Muscle layer of duodenum (tissue), 2 donors: ENCODE data around the gene ABCA10.

Experiments
- H3K27ac ChIP-seq: one replicate; pipeline ENCODE4 v1.7.0; 2013; ENCODE audit warnings: mild to moderate bottlenecking, low read length
- H3K27me3 ChIP-seq: one replicate; pipeline ENCODE4 v1.7.0; 2013; ENCODE audit warnings: low read depth, mild to moderate bottlenecking, control low read depth, low read length
- H3K36me3 ChIP-seq, 2 donors: one replicate each; pipeline ENCODE4 v1.7.0; 2013; ENCODE audit warnings: low read length in 2 of 2, control low read depth in 1 of 2, mild to moderate bottlenecking in 1 of 2; ENCODE audit not compliant: insufficient read depth in 2 of 2, control insufficient read depth in 1 of 2
- H3K4me1 ChIP-seq, 2 donors: one replicate each; pipeline ENCODE4 v1.7.0; 2013; ENCODE audit warnings: low read length in 2 of 2, mild to moderate bottlenecking in 2 of 2, control low read depth in 1 of 2, moderate library complexity in 1 of 2; ENCODE audit not compliant: insufficient read depth in 2 of 2, control insufficient read depth in 1 of 2
- H3K4me3 ChIP-seq, 2 donors: one replicate each; pipeline ENCODE4 v1.7.0; 2013; ENCODE audit warnings: low read length in 2 of 2, low read depth in 1 of 2, mild to moderate bottlenecking in 1 of 2
- H3K9me3 ChIP-seq, 2 donors: one replicate each; pipeline ENCODE4 v1.7.0; 2013; ENCODE audit warnings: low read length in 2 of 2, control low read depth in 1 of 2, mild to moderate bottlenecking in 1 of 2; ENCODE audit not compliant: control insufficient read depth in 1 of 2
- donor health status: healthy.

ABCA10 gene

DNA sequence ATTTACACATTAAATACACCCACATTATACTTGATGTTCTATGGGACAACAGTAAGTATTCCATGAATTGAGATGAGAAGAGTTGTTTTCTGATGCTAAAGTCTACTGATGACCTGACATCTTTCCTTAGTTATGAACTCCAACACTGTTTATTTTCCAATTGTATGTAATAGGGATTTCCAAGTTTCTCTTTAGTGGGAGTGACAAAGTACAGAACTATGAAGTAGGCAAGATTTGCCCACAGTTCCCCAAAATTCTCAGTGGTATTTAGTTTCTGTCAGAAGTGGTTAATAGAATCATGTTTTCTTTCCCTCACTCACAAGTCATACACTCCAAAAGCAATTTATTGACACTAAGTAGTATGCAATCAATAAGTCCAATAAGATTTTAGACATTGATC lies 64.4 kb downstream of the ABCA10 start:
- no peak overlapping the region for H3K4me3 ChIP-seq
- H3K36me3 ChIP-seq = no peaks in the 10 kb centered on the region
- H3K4me1 ChIP-seq = no peaks in the 10 kb centered on the region
- no peaks in the 10 kb centered on the region for H3K9me3 ChIP-seq
- no peak overlapping the region for H3K27ac ChIP-seq
- H3K27me3 ChIP-seq = no peaks in the 10 kb centered on the region

DNA sequence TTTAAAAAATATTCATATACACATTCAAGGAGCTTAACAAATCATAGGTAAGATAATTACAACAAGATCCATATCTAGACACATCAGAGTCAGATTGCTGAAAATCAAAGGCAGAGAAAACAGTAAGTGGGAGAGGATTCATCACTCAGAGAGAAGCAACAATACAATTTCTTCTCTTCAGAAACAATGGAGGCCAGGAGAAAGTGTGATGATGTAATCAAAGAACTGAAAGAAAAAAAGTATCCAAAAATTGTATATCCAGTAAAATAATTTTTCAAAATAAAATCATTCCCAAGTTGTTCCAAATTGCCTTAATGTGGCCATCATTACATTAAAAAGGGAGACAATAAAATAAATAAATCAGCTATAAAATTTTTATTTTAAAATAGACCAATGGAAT lies 69.2 kb downstream of the ABCA10 start:
- no peaks in the 10 kb centered on the region for H3K4me1 ChIP-seq
- H3K36me3 ChIP-seq = no peaks in the 10 kb centered on the region
- no peak overlapping the region for H3K4me3 ChIP-seq
- no peaks in the 10 kb centered on the region for H3K27me3 ChIP-seq
- H3K9me3 ChIP-seq = no peaks in the 10 kb centered on the region
- no peak overlapping the region for H3K27ac ChIP-seq

DNA sequence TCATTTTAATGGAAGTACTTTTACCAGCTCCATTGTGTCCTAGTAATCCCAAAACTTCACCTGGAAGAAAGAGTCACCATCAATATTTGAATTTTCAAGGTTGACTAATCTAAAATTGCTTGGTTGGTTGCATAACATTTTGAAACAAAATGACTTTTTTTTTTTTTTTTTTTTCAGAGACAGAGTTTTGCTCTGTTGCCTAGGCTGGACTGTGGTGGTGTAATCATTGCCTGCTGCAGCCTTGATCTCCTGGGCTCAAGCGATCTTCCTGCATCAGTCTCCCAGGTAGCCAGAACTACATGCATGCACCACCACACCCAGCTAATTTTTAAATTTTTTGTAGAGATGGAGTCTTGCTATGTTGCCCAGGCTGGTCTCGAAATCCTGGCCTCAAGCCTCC lies 74.4 kb downstream of the ABCA10 start:
- Histone ChIP-seq H3K4me3 (no peak overlapping the region), H3K36me3 (peaks cover 3 to 5% of the 10 kb centered on the region in 2 donors), H3K27me3 (no peaks in the 10 kb centered on the region), H3K27ac (no peak overlapping the region), H3K9me3 (no peaks in the 10 kb centered on the region), H3K4me1 (no peaks in the 10 kb centered on the region)

DNA sequence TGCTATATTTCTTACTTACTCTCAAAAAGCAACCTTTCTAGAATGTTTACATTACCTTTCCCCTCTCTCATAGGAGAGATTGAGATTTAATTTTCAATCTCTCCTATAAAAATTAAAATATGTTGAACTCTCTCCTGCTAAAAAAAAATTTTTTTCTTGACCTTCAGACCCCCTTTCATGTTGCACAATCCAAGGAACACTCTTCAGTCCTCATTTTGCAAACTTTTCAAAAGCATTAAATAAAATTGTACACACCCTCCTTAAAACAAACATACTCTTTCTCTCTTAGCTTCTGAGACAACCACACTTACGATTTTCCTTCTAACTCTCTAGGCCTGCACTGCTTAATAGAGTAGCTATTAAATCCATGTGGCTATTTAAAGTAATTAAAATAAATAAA lies 78.3 kb downstream of the ABCA10 start:
- H3K9me3 ChIP-seq = no peaks in the 10 kb centered on the region
- H3K27ac ChIP-seq = no peak overlapping the region
- H3K4me1 ChIP-seq = no peaks in the 10 kb centered on the region
- H3K36me3 ChIP-seq = peaks cover 4 to 5% of the 10 kb centered on the region in 2 donors
- no peak overlapping the region for H3K4me3 ChIP-seq
- H3K27me3 ChIP-seq = no peaks in the 10 kb centered on the region

DNA sequence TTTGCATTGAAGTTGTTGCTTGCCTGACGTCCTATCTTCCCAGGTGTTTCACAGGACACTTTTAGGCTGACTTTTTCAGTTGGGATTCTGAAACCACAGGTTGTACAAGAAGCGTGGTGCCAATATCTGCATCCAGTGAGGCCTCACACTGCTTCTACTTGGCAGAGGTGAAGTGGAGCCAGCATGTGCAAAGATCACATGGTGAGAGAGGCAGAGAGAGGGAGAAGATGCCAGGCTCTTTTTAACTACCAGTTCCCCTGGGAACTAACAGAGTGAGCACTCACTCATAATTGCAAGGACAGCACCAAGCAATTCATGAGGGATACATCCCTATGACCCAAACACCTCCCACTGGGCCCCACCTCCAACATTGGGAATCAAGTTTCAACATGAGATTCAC lies 81.2 kb downstream of the ABCA10 start:
- peaks cover 0 to 4% of the 10 kb centered on the region in 2 donors for H3K36me3 ChIP-seq
- H3K4me3 ChIP-seq = no peak overlapping the region
- H3K27ac ChIP-seq = no peak overlapping the region
- no peaks in the 10 kb centered on the region for H3K4me1 ChIP-seq
- no peaks in the 10 kb centered on the region for H3K27me3 ChIP-seq
- H3K9me3 ChIP-seq = no peaks in the 10 kb centered on the region

DNA sequence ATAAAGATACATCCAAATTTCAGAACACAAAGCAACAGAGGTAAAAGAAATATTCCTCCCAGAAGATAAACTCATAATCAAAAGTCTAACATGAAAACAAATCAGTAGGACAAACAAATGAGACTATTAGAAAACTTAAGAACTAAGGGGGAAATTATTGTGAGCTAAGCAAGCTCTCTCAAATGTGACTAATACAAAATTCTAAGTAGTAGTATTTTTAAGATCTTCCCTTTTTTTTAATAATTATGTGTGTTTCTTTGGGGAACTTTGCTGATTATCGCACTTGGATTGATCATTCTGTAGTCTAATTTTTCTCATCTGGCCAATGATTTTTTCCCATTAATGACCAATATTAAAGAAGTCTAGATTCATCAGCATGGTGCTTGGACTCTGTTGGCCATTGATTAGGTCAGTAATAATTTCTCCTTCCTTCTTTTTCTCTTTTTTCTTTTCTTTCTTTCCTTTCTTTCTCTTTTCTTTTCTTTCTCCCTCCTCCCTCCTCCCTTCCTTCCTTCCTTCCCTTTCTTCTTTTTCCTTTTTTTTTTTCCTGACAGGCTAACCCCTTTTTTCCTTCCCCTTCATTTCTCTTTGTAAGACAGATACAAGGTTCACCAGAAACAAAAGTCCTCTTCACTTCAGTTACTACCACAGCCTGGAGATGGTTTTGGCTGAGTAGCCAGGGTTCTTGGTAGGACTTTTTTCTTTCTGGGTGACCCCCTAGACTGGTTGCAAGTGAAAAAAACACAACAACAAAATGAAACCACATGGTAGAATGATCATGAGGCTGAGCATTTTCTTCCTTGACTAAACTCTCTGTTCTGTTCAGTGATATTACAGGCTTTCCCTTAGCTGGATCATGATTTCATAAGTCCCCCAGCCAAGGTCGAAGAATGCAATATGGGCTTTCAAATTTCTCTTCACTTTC lies 84.0 kb downstream of the ABCA10 start:
- H3K9me3 ChIP-seq = no peaks in the 10 kb centered on the region
- H3K27me3 ChIP-seq = no peaks in the 10 kb centered on the region
- peaks cover 0 to 4% of the 10 kb centered on the region in 2 donors for H3K36me3 ChIP-seq
- H3K4me1 ChIP-seq = no peaks in the 10 kb centered on the region
- no peak overlapping the region for H3K27ac ChIP-seq
- H3K4me3 ChIP-seq = no peak overlapping the region

DNA sequence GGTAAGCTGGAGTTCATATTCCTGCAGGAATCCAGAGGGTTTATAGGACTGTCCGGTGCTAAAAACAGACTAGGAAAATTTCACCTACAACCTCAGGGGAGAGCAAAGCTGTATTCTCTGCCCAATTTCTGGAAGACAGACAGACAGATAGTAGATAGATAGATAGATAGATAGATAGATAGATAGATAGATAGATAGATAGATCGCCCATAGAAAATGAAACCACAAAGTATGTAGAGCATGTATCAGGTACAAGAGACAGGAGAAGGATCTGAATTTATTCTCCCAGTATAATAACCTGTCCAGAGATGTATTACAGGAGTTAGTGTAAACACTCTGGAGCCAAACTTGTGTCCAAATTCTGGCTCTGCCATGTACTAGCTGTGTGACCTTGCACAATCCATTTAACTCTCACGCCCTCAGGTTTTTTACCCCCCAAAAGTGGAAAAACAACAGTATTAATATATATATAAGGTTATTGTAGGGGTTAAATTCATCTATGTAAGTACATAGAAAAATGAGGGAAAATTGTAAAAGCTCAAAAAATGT lies 84.9 kb downstream of the ABCA10 start:
- no peaks in the 10 kb centered on the region for H3K4me1 ChIP-seq
- H3K36me3 ChIP-seq = no peaks in the 10 kb centered on the region
- H3K4me3 ChIP-seq = no peak overlapping the region
- H3K9me3 ChIP-seq = no peaks in the 10 kb centered on the region
- peak overlapping the region; percentile 20 for H3K27ac ChIP-seq
- H3K27me3 ChIP-seq = no peaks in the 10 kb centered on the region

DNA sequence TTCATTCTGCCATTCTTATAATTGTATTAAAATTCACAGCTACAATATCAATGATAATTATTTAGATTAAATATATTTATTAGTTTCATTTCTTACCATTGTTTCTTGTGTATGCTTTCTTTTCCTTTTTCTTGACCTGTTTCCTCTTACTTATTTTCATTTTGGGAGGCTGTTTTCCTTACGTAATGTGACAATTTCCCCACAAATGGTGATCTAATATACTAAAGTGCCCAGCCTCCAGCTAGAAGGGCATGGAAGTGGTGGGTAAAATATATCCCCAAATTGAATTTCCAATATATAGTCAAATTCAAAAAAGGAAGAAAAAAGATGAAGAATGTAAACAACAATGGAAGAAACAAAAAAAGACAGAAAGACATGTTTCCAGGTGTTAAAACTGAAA lies 85.5 kb downstream of the ABCA10 start:
- no peaks in the 10 kb centered on the region for H3K9me3 ChIP-seq
- no peak overlapping the region for H3K4me3 ChIP-seq
- H3K27ac ChIP-seq = no peak overlapping the region
- no peaks in the 10 kb centered on the region for H3K4me1 ChIP-seq
- H3K27me3 ChIP-seq = no peaks in the 10 kb centered on the region
- H3K36me3 ChIP-seq = peaks cover 0 to under 1% of the 10 kb centered on the region in 2 donors

DNA sequence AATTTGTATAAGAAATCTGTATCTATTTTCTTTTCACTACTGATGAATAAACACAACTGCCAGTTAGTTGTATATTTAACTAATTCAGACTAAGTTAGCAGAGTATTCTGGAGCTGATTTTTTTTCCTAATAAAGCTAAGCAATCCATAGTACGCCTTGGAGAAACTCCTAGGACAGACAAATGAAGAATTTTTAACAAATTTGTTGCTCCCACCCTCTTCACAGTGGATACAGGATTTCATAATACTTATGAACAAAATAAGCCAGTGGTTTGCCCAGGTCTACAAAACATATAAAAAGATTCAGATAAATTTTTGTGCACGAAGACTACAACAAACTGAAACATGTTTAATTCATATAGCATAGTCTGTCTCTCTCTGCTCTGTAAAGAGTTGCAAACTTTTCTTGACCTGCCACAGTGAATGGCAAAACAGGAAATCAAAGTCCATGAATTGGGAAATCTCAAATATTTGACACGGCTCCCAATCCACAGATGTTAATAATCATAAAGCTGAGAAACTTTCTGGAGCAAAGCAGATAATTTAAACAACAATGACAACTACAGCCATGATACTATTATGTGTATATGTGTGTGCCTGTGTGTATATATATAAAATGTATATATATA lies 86.3 kb downstream of the ABCA10 start:
- peaks cover 0 to 3% of the 10 kb centered on the region in 2 donors for H3K9me3 ChIP-seq
- H3K27ac ChIP-seq = peak overlapping the region; percentile 67
- H3K4me1 ChIP-seq = no peaks in the 10 kb centered on the region
- H3K4me3 ChIP-seq = peak overlapping the region; percentile 3 to 45
- peaks cover 0 to 9% of the 10 kb centered on the region in 2 donors for H3K36me3 ChIP-seq
- H3K27me3 ChIP-seq = no peaks in the 10 kb centered on the region

DNA sequence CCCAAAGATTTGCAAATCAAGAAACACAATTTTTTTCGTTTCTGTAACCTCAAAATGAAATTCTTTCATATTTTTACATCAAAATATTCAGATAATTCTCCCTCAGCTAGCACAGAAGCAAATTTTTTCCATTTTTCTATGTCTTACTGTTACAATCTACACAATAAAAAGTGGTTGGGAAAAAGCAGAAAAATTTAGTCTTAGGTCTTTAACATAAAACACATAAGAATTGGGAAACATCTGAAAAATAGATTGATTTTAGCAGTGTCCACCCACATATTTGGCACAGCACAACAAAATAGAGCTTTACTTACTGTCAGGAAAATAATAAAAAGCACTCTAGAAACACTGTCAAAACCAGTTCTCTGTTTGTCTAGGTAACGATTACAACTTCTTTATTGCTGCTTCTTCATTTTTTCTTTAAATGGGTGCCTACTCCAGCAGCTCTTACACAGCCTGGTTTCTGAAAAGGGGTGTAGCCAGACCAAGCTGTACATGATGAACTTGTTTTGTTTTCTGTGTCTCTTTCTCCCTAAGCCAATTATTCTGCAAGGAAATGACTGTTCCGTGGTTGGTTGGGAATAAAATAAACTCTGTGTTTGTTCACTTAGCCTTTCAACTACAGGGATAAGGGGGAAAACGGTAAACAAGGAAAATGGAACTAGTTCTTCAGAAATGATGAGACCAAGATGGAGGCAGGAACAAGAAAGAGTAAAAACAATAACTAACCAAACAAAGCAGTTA lies 87.0 kb downstream of the ABCA10 start, which contains the start of gene ABCA6:
ABCA6 (minus strand) TSS at position 465 of the 744 bp plus-strand sequence. CDS start 1,192 bp downstream, outside the sequence.
- no peaks in the 10 kb centered on the region for H3K27me3 ChIP-seq
- H3K9me3 ChIP-seq = peaks cover 0 to 3% of the 10 kb centered on the region in 2 donors
- H3K27ac ChIP-seq = peak within 1 kb of the TSS; percentile 67
- H3K4me3 ChIP-seq = peak within 1 kb of the TSS; percentile 3 to 45
- H3K36me3 ChIP-seq = peaks cover 5 to 13% of the 10 kb centered on the region in 2 donors
- no peaks in the 10 kb centered on the region for H3K4me1 ChIP-seq

DNA sequence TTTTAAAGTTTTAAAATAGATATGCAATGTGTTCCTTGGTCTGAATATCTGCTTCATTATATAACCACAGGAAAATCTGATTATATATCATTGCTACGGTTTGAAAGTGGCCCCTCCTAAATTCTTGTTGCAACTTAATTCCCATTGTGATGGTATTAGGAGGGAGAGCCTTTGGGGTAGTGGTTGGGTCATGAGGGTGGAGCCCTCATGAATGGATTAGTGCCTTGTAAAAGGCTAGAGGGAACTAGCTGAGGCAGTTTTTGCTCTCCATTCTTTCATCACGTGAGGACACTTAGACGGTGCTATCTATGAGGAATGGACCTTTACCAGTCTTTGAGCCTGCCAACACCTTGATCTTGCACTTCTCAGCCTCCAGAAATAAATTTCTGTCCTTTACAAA lies 94.5 kb downstream of the ABCA10 start:
- Histone ChIP-seq H3K4me3 (no peak overlapping the region), H3K4me1 (no peaks in the 10 kb centered on the region), H3K9me3 (peaks cover 0 to 3% of the 10 kb centered on the region in 2 donors), H3K36me3 (peaks cover 11 to 30% of the 10 kb centered on the region in 2 donors), H3K27ac (no peak overlapping the region), H3K27me3 (no peaks in the 10 kb centered on the region)
